HCT116 (cell line): ENCODE results near the gene ACE. TPM values are rescaled to one million over a fixed set of nuclear protein-coding genes. Genes with fewer than 3 reads are reported as not detected.

Experiments used
- ATAC-seq: fragments of 200-7000 bp; cut with Tn5 transposase; 2 replicates; pipeline ENCODE4 v1.9.1; 2020; ENCODE audit warnings: mild to moderate bottlenecking, moderate library complexity
- BruUV-seq: library from RNA; stranded (reverse); fragments of 400-500 nt; replicated peaks from 2 replicates; lab custom pipeline; 2021; lab: Mats Ljungman, UMichigan
- CTCF ChIA-PET: fragments of 300-600 bp; sonication (Branson Sonifier 250); formaldehyde crosslinking; loops from one replicate; lab custom pipeline; 2021; ENCODE audit warnings: antibody characterized with exemption; lab: Charles Lee
- POLR2A ChIA-PET: fragments of 300-600, 350-600 bp; sonication (Branson Sonifier 250); formaldehyde crosslinking; loops from one replicate; lab custom pipeline; 2021; ENCODE audit warnings: antibody characterized with exemption; lab: Charles Lee
- RAD21 ChIA-PET, 2 experiments: fragments of 300-600 bp; sonication (Branson Sonifier 250); formaldehyde crosslinking; loops; one replicate each; lab custom pipeline; 2023; ENCODE audit warnings: low total read pairs in 2 of 2; ENCODE audit not compliant: uncharacterized antibody in 2 of 2, unreplicated experiment in 2 of 2, low non-redundant PET in 1 of 2; lab: Charles Lee
- DNase-seq: peaks from one replicate; pipeline ENCODE4 v3.0.0-alpha.2; 2010; ENCODE audit warnings: low read depth, low spot score
- H2AFZ ChIP-seq: fragments of 200-600 bp; shearing (Covaris generic), sonication (generic); 2 replicates; pipeline ENCODE4 v1.6.1; 2017; ENCODE audit warnings: low read depth, mixed run types, mixed read lengths, antibody characterized with exemption, low read length; ENCODE audit not compliant: poor library complexity, severe bottlenecking
- H3K27ac ChIP-seq: 2 replicates; pipeline ENCODE4 v1.5.1; 2012; ENCODE audit warnings: low read depth, low read length
- H3K27me3 ChIP-seq: fragments of 200-600 bp; sonication (generic); 2 replicates; pipeline ENCODE4 v1.6.1; 2016; ENCODE audit warnings: mixed run types, low read length, mixed read lengths; ENCODE audit not compliant: insufficient read depth
- H3K36me3 ChIP-seq, 2 experiments: fragments of 200-500 bp in 1 of 2; fragments of 200-600 bp in 1 of 2; sonication (Bioruptor generic) in 1 of 2; sonication (generic) in 1 of 2; 2 replicates each; pipeline versions ENCODE4 v1.5.1 to v1.6.1; 2014 to 2016; ENCODE audit warnings: low read length in 2 of 2, inconsistent platforms in 1 of 2, mixed read lengths in 1 of 2, mixed run types in 1 of 2; ENCODE audit not compliant: insufficient read depth in 2 of 2, control insufficient read depth in 1 of 2
- H3K4me1 ChIP-seq, 2 experiments: fragments of 200-600 bp in 1 of 2; sonication (generic) in 1 of 2; 2 replicates each; pipeline versions ENCODE4 v1.5.1 to v1.6.1; 2012 to 2017; ENCODE audit warnings: low read length in 2 of 2, inconsistent platforms in 1 of 2, mild to moderate bottlenecking in 1 of 2, mixed read lengths in 1 of 2, mixed run types in 1 of 2, moderate library complexity in 1 of 2; ENCODE audit not compliant: insufficient read depth in 2 of 2, control insufficient read depth in 1 of 2
- H3K4me2 ChIP-seq: fragments of 200-600 bp; sonication (generic); 2 replicates; pipeline ENCODE4 v1.6.1; 2017; ENCODE audit warnings: mixed run types, low read length, mixed read lengths
- H3K4me3 ChIP-seq, 2 experiments: fragments of 200-600 bp in 1 of 2; sonication (generic) in 1 of 2; replicated peaks in 1 of 2; 2 replicates each; pipeline ENCODE4 v1.5.1; 2011 to 2016; ENCODE audit warnings: low read length in 2 of 2, control low read depth in 1 of 2, low read depth in 1 of 2, mild to moderate bottlenecking in 1 of 2, mixed read lengths in 1 of 2, mixed run types in 1 of 2
- H3K79me2 ChIP-seq: fragments of 200-600 bp; sonication (generic); 2 replicates; pipeline ENCODE4 v1.6.1; 2017; ENCODE audit warnings: mild to moderate bottlenecking, mixed run types, low read length, moderate library complexity, mixed read lengths; ENCODE audit not compliant: insufficient read depth
- H3K9ac ChIP-seq: fragments of 200-600 bp; sonication (generic); 2 replicates; pipeline ENCODE4 v1.6.1; 2016; ENCODE audit warnings: low read length, mixed read lengths
- H3K9me2 ChIP-seq: fragments of 200-600 bp; sonication (generic), shearing (Covaris generic); 2 replicates; pipeline ENCODE4 v1.6.1; 2017; ENCODE audit warnings: mixed run types, mild to moderate bottlenecking, moderate library complexity; ENCODE audit not compliant: insufficient read depth
- H3K9me3 ChIP-seq, 2 experiments: fragments of 200-500 bp in 1 of 2; fragments of 200-600 bp in 1 of 2; sonication (Bioruptor generic) in 1 of 2; sonication (generic) in 1 of 2; 2 replicates each; pipeline ENCODE4 v1.6.1; 2014 to 2017; ENCODE audit warnings: low read length in 2 of 2, mixed read lengths in 2 of 2, inconsistent platforms in 1 of 2, low read depth in 1 of 2, mild to moderate bottlenecking in 1 of 2, mixed run types in 1 of 2, moderate library complexity in 1 of 2; ENCODE audit not compliant: control insufficient read depth in 1 of 2, insufficient read depth in 1 of 2
- H4K20me1 ChIP-seq: fragments of 200-600 bp; sonication (generic), shearing (Covaris generic); 2 replicates; pipeline ENCODE4 v1.6.1; 2017; ENCODE audit warnings: mixed run types, mild to moderate bottlenecking, moderate library complexity; ENCODE audit not compliant: insufficient read depth
- ATF3 ChIP-seq: IDR thresholded peaks from 2 replicates; pipeline ENCODE4 v1.6.1; 2012
- CBX3 ChIP-seq: IDR thresholded peaks from 2 replicates; pipeline ENCODE4 v1.6.1; 2012; ENCODE audit warnings: low read depth
- EGR1 ChIP-seq: IDR thresholded peaks from 2 replicates; pipeline ENCODE4 v1.6.1; 2012; ENCODE audit warnings: low read depth
- ELF1 ChIP-seq: IDR thresholded peaks from 2 replicates; pipeline ENCODE4 v1.6.1; 2012; ENCODE audit warnings: low read depth, borderline replicate concordance
- FOSL1 ChIP-seq: IDR thresholded peaks from 2 replicates; pipeline ENCODE4 v1.6.1; 2012; ENCODE audit warnings: low read depth
- JUND ChIP-seq: IDR thresholded peaks from 2 replicates; pipeline ENCODE4 v1.6.1; 2012
- MAX ChIP-seq: IDR thresholded peaks from 2 replicates; pipeline ENCODE4 v1.6.1; 2012
- POLR2A ChIP-seq: IDR thresholded peaks from 2 replicates; pipeline ENCODE4 v1.7.0; 2011; ENCODE audit warnings: borderline replicate concordance; ENCODE audit not compliant: insufficient read depth, insufficient read length; ENCODE audit errors: extremely low read depth
- POLR2AphosphoS5 ChIP-seq: IDR thresholded peaks from 2 replicates; pipeline ENCODE4 v1.6.1; 2011; ENCODE audit warnings: mild to moderate bottlenecking, low read depth, low read length, moderate library complexity
- RAD21 ChIP-seq: IDR thresholded peaks from 2 replicates; pipeline ENCODE4 v1.6.1; 2012; ENCODE audit warnings: low read depth, mild to moderate bottlenecking
- SIN3A ChIP-seq: IDR thresholded peaks from 2 replicates; pipeline ENCODE4 v1.6.1; 2012; ENCODE audit warnings: low read depth
- SRF ChIP-seq: IDR thresholded peaks from 2 replicates; pipeline ENCODE4 v1.6.1; 2012; ENCODE audit warnings: low read depth
- TCF7L2 ChIP-seq: IDR thresholded peaks from 2 replicates; pipeline ENCODE4 v1.7.0; 2011; ENCODE audit warnings: borderline replicate concordance, inconsistent platforms; ENCODE audit not compliant: insufficient read depth, insufficient read length; ENCODE audit errors: extremely low read depth
- YY1 ChIP-seq: IDR thresholded peaks from 2 replicates; pipeline ENCODE4 v1.6.1; 2011; ENCODE audit warnings: low read length, low read depth, moderate library complexity, mild to moderate bottlenecking; ENCODE audit not compliant: insufficient replicate concordance; ENCODE audit errors: extremely low read depth
- ZNF274 ChIP-seq: fragments of 200-500 bp; sonication (Bioruptor generic); IDR thresholded peaks from 2 replicates; pipeline ENCODE4 v1.6.1; 2014; ENCODE audit warnings: mild to moderate bottlenecking, low read depth, low read length, inconsistent platforms
- intact Hi-C: fragments of 100-400 bp; cut with micrococcal nuclease; formaldehyde crosslinking; loops from 2 replicates; pipeline ENCODE4 v1.10.0; 2022
- total RNA-seq: library from RNA; stranded (reverse); gene quantifications from one replicate; pipeline ENCODE4 v1.2.1, GENCODE V29; 2021; ENCODE audit not compliant: unreplicated experiment
- TF ChIP-seq, protein P1 (sequence below): IDR thresholded peaks from 2 replicates; pipeline ENCODE4 v1.6.1; 2012; ENCODE audit warnings: low read depth
- TF ChIP-seq, protein P2 (sequence below): IDR thresholded peaks from 2 replicates; pipeline ENCODE4 v1.6.1; 2011; ENCODE audit warnings: mild to moderate bottlenecking, low read length, moderate library complexity; ENCODE audit not compliant: insufficient replicate concordance; ENCODE audit errors: extremely low read depth
- TF ChIP-seq, protein P3 (sequence below), 3 experiments: fragments of 200-600 bp in 1 of 3; sonication (generic) in 1 of 3; IDR thresholded peaks in 2 of 3; conservative IDR thresholded peaks in 1 of 3; 2 replicates each; pipeline ENCODE4 v1.5.1; 2012 to 2017; ENCODE audit warnings: low read depth in 2 of 3, low read length in 2 of 3, antibody characterized with exemption in 1 of 3, borderline replicate concordance in 1 of 3, control low read depth in 1 of 3, mild to moderate bottlenecking in 1 of 3, mixed read lengths in 1 of 3, mixed run types in 1 of 3, moderate library complexity in 1 of 3; ENCODE audit not compliant: insufficient read depth in 1 of 3

ACE gene
- total RNA-seq, 1 experiment from 2014 or later: 7.7 TPM

GRCh38 chr17:63496663-63497400, 20.0 kb downstream of the ACE start:
- CTCF ChIA-PET: interaction anchor here (0.9 to 2.2 kb wide), 2 partner anchors 18 to 61 kb away, joined by 3 to 8 read pairs; no protein-coding TSS in a partner anchor
- Histone ChIP-seq H3K27me3 (peaks cover 4% of the 10 kb centered on the region; the same call in 1 of the 2 replicates), H3K9ac (no peak overlapping the region), H3K36me3 (no peaks in the 10 kb centered on the region), H3K27ac (no peak overlapping the region), H2AFZ (no peak overlapping the region), H3K4me3 (no peak overlapping the region), H3K9me3 (no peaks in the 10 kb centered on the region), H3K79me2 (no peaks in the 10 kb centered on the region), H3K4me2 (no peak overlapping the region), H3K9me2 (no peaks in the 10 kb centered on the region), H4K20me1 (no peaks in the 10 kb centered on the region), H3K4me1 (no peaks in the 10 kb centered on the region)
- POLR2A ChIA-PET: no interaction called here
- intact Hi-C loops: no loop called here
- DNase-seq: no peak
- RAD21 ChIA-PET: no interaction called here
- TF ChIP-seq ATF3: no peak
- TF ChIP-seq ZNF274: no peak
- no peak for TF ChIP-seq YY1
- no peak for TF ChIP-seq MAX
- TF ChIP-seq CBX3: no peak
- TF ChIP-seq FOSL1: no peak
- TF ChIP-seq, protein P1, sequence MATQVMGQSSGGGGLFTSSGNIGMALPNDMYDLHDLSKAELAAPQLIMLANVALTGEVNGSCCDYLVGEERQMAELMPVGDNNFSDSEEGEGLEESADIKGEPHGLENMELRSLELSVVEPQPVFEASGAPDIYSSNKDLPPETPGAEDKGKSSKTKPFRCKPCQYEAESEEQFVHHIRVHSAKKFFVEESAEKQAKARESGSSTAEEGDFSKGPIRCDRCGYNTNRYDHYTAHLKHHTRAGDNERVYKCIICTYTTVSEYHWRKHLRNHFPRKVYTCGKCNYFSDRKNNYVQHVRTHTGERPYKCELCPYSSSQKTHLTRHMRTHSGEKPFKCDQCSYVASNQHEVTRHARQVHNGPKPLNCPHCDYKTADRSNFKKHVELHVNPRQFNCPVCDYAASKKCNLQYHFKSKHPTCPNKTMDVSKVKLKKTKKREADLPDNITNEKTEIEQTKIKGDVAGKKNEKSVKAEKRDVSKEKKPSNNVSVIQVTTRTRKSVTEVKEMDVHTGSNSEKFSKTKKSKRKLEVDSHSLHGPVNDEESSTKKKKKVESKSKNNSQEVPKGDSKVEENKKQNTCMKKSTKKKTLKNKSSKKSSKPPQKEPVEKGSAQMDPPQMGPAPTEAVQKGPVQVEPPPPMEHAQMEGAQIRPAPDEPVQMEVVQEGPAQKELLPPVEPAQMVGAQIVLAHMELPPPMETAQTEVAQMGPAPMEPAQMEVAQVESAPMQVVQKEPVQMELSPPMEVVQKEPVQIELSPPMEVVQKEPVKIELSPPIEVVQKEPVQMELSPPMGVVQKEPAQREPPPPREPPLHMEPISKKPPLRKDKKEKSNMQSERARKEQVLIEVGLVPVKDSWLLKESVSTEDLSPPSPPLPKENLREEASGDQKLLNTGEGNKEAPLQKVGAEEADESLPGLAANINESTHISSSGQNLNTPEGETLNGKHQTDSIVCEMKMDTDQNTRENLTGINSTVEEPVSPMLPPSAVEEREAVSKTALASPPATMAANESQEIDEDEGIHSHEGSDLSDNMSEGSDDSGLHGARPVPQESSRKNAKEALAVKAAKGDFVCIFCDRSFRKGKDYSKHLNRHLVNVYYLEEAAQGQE: no peak
- no peak for TF ChIP-seq SRF
- TF ChIP-seq, protein P2, sequence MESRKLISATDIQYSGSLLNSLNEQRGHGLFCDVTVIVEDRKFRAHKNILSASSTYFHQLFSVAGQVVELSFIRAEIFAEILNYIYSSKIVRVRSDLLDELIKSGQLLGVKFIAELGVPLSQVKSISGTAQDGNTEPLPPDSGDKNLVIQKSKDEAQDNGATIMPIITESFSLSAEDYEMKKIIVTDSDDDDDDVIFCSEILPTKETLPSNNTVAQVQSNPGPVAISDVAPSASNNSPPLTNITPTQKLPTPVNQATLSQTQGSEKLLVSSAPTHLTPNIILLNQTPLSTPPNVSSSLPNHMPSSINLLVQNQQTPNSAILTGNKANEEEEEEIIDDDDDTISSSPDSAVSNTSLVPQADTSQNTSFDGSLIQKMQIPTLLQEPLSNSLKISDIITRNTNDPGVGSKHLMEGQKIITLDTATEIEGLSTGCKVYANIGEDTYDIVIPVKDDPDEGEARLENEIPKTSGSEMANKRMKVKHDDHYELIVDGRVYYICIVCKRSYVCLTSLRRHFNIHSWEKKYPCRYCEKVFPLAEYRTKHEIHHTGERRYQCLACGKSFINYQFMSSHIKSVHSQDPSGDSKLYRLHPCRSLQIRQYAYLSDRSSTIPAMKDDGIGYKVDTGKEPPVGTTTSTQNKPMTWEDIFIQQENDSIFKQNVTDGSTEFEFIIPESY: no peak
- TF ChIP-seq RAD21: no peak
- no peak for TF ChIP-seq POLR2AphosphoS5
- TF ChIP-seq JUND: no peak
- TF ChIP-seq ELF1: no peak
- TF ChIP-seq TCF7L2: no peak
- TF ChIP-seq EGR1: no peak
- no peak for TF ChIP-seq SIN3A
- no peak for TF ChIP-seq POLR2A
- TF ChIP-seq, protein P3, sequence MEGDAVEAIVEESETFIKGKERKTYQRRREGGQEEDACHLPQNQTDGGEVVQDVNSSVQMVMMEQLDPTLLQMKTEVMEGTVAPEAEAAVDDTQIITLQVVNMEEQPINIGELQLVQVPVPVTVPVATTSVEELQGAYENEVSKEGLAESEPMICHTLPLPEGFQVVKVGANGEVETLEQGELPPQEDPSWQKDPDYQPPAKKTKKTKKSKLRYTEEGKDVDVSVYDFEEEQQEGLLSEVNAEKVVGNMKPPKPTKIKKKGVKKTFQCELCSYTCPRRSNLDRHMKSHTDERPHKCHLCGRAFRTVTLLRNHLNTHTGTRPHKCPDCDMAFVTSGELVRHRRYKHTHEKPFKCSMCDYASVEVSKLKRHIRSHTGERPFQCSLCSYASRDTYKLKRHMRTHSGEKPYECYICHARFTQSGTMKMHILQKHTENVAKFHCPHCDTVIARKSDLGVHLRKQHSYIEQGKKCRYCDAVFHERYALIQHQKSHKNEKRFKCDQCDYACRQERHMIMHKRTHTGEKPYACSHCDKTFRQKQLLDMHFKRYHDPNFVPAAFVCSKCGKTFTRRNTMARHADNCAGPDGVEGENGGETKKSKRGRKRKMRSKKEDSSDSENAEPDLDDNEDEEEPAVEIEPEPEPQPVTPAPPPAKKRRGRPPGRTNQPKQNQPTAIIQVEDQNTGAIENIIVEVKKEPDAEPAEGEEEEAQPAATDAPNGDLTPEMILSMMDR (IDR thresholded peaks at IDR 0.05 in 2 of 3, conservative IDR thresholded peaks at IDR 0.05 in 1 of 3; ENCODE audit: borderline replicate concordance in 1 of 3, insufficient read depth in 1 of 3, low read depth in 2 of 3, low read length in 2 of 3): no peak
- BruUV-seq: no TSS peak
- ATAC-seq: no peak
